Spleen (tissue), 11 donors: ENCODE data around the gene ALDH3A2. TPM values are rescaled to one million over a fixed set of nuclear protein-coding genes. Genes with fewer than 3 reads are reported as not detected.

ENCODE experiments used
- DNase-seq: peaks from one replicate; pipeline ENCODE4 v3.0.0-alpha.2; 2020
- H3K27ac ChIP-seq, 8 donors: fragments of 200-600 bp; sonication (generic) in 7 of 8; 1 replicate in 4 of 8; 2 replicates in 4 of 8; pipeline versions ENCODE4 v1.5.0 to v1.8.0; 2016 to 2021; ENCODE audit warnings: inconsistent platforms in 4 of 8, mild to moderate bottlenecking in 4 of 8, moderate library complexity in 1 of 8
- H3K27me3 ChIP-seq, 7 donors: fragments of 200-600 bp; sonication (generic) in 6 of 7; replicated peaks in 1 of 7; 1 replicate in 4 of 7; 2 replicates in 3 of 7; pipeline versions ENCODE4 v1.5.0 to v1.8.0; 2016 to 2021; ENCODE audit warnings: inconsistent platforms in 3 of 7, mild to moderate bottlenecking in 1 of 7
- H3K36me3 ChIP-seq, 6 donors: fragments of 200-600 bp; sonication (generic) in 5 of 6; 1 replicate in 4 of 6; 2 replicates in 2 of 6; pipeline versions ENCODE4 v1.5.0 to v1.8.0; 2016 to 2021; ENCODE audit warnings: inconsistent platforms in 2 of 6
- H3K4me1 ChIP-seq, 6 donors: fragments of 200-600 bp; sonication (generic) in 5 of 6; 1 replicate in 3 of 6; 2 replicates in 3 of 6; pipeline versions ENCODE4 v1.5.0 to v1.8.0; 2016 to 2021; ENCODE audit warnings: inconsistent platforms in 3 of 6
- H3K4me3 ChIP-seq, 8 donors: fragments of 200-600 bp; sonication (generic) in 7 of 8; 1 replicate in 4 of 8; 2 replicates in 4 of 8; pipeline versions ENCODE4 v1.5.0 to v1.8.0; 2016 to 2021; ENCODE audit warnings: inconsistent platforms in 4 of 8, mild to moderate bottlenecking in 4 of 8, moderate library complexity in 2 of 8
- H3K9me3 ChIP-seq, 8 donors: fragments of 200-600 bp; sonication (generic) in 7 of 8; 1 replicate in 4 of 8; 2 replicates in 4 of 8; pipeline versions ENCODE4 v1.5.0 to v1.8.0; 2016 to 2021; ENCODE audit warnings: inconsistent platforms in 4 of 8
- POLR2A ChIP-seq, 3 donors: fragments of 450-650 bp; IDR thresholded peaks; one replicate each; pipeline ENCODE4 v1.5.1; 2017; ENCODE audit warnings: antibody characterized with exemption in 3 of 3, mild to moderate bottlenecking in 1 of 3
- POLR2AphosphoS5 ChIP-seq, 3 donors: sonication (generic); formaldehyde crosslinking; IDR thresholded peaks; one replicate each; pipeline ENCODE4 v1.5.1; 2017; ENCODE audit warnings: antibody characterized with exemption in 3 of 3
- WGBS, 5 donors: extraction: QIAGEN DNeasy Blood & Tissue Kit in 3 of 5; methylation state at CpG; one replicate each; pipeline versions ENCODE4 v1.1.5 to v1.1.7; 2013 to 2018; 5-methylcytosine and 5-hydroxymethylcytosine counted together
- intact Hi-C: fragments of 100-400 bp; cut with DNase I; formaldehyde crosslinking; loops from one replicate; pipeline ENCODE4 v1.15.0; 2023; ENCODE audit warnings: low total_unique reads
- polyA plus RNA-seq, 3 donors: library from polyadenylated mRNA; stranded (reverse); fragments of 200-250 nt; gene quantifications; one replicate each; pipeline ENCODE4 v1.2.1, GENCODE V29; 2013
- total RNA-seq, 7 donors: library from RNA; depleted of rRNA in 3 of 7; stranded (reverse); fragments of >200 nt in 3 of 7; fragmentation: NEBNext Ultra II Directional in 4 of 7; extraction: Animal tissue kit (Norgen Biotek cat#: 25700) in 4 of 7; gene quantifications; one replicate each; pipeline versions ENCODE4 v1.1.0 to v1.2.1, GENCODE V29; 2016 to 2021
- TF ChIP-seq, protein P1 (sequence below), 11 experiments: fragments of 200-600 bp in 7 of 11; fragments of 450-650 bp in 4 of 11; sonication (generic) in 4 of 11; IDR thresholded peaks in 8 of 11; conservative IDR thresholded peaks in 3 of 11; 1 replicate in 7 of 11; 2 replicates in 4 of 11; pipeline versions ENCODE4 v1.4.0 to v1.8.0; 2016 to 2021; ENCODE audit warnings: antibody characterized with exemption in 11 of 11, inconsistent platforms in 4 of 11, mild to moderate bottlenecking in 1 of 11
- donor health status: healthy with polysubstance abuse.
- donor health status: DM: no; HTN: no; CAD: no; lungs with moderate emphysema.
- donor health status: DM: no; HTN: no; CAD: no.
- donor health status: Bipolar disorder and iron deficiency.
- donor health status: healthy.
- donor health status: DM: no; HTN: no; CAD: no.
- donor health status: DM: yes; HTN: yes; CAD: no.

ALDH3A2 gene
- total and polyA plus RNA-seq, 10 donors: 14.4 to 73.1 (median 50.7) TPM

DNA sequence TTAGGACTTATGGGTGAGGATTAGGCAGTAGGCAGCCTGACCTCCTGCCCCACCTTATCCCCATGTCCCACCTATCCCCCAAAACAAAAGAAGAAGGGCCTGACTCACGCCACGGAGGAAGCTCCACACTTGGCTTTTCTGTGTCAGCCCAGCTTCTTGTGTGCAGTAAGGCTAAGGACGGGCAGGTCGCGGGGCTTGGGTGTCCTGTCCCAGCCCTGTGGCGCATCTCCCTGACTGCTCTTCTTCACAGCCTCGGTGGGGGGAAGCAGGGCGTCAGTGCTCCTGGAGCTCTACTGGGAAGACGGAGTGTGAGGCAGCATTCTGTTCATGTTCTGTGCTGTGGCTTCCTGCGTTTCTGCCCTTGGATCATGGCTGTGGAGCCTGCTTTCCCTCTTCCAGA, 34.6 kb upstream of the ALDH3A2 start:
- TF ChIP-seq POLR2AphosphoS5 (IDR thresholded peaks at IDR 0.05) (no peak), POLR2A (IDR thresholded peaks at IDR 0.05) (no peak)
- TF ChIP-seq, protein P1, sequence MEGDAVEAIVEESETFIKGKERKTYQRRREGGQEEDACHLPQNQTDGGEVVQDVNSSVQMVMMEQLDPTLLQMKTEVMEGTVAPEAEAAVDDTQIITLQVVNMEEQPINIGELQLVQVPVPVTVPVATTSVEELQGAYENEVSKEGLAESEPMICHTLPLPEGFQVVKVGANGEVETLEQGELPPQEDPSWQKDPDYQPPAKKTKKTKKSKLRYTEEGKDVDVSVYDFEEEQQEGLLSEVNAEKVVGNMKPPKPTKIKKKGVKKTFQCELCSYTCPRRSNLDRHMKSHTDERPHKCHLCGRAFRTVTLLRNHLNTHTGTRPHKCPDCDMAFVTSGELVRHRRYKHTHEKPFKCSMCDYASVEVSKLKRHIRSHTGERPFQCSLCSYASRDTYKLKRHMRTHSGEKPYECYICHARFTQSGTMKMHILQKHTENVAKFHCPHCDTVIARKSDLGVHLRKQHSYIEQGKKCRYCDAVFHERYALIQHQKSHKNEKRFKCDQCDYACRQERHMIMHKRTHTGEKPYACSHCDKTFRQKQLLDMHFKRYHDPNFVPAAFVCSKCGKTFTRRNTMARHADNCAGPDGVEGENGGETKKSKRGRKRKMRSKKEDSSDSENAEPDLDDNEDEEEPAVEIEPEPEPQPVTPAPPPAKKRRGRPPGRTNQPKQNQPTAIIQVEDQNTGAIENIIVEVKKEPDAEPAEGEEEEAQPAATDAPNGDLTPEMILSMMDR (IDR thresholded peaks at IDR 0.05 in 8 of 11, conservative IDR thresholded peaks at IDR 0.05 in 3 of 11): no peak
- H3K27ac ChIP-seq: no peak overlapping the region
- intact Hi-C loops: no loop called here
- H3K4me3 ChIP-seq: no peak overlapping the region
- no peak for DNase-seq
- peaks cover 8 to 24% (median 22%) of the 10 kb centered on the region in 8 donors for H3K9me3 ChIP-seq
- 86 to 95% (median 88%) methylated on average over 10 of the region's 10 CpGs for WGBS, 5 donors
- peaks cover 0 to 12% (median 4%) of the 10 kb centered on the region in 6 donors for H3K4me1 ChIP-seq
- H3K36me3 ChIP-seq: no peaks in the 10 kb centered on the region
- H3K27me3 ChIP-seq: no peaks in the 10 kb centered on the region

DNA sequence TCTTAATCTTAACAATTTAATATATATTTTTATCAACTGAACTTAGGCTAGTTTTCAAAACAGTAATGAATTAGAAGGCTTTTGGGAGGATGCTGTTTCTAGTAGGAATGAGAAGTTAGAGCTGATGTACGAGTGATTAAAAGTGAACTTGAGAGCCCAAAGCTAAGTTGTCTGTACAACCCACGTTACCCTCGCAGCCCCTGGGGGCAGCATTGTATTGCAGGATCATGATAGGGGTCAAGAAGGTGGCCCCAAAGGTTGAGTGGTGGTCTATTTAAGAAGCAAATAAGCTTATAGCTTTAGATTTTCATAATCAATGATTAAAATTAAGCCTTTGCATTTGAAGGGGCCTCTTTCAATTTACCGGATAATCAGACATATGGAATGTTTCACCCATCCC, 33.7 kb upstream of the ALDH3A2 start:
- Histone ChIP-seq H3K9me3 (peaks cover 10 to 33% (median 31%) of the 10 kb centered on the region in 8 donors), H3K36me3 (no peaks in the 10 kb centered on the region), H3K27me3 (no peaks in the 10 kb centered on the region), H3K27ac (no peak overlapping the region), H3K4me1 (peaks cover 0 to 12% (median 4%) of the 10 kb centered on the region in 6 donors), H3K4me3 (no peak overlapping the region)
- intact Hi-C loops: no loop called here
- no peak for DNase-seq
- WGBS, 5 donors: 92 to 96% (median 94%) methylated on average over 4 of the region's 4 CpGs
- TF ChIP-seq, protein P1 (IDR thresholded peaks at IDR 0.05 in 8 of 11, conservative IDR thresholded peaks at IDR 0.05 in 3 of 11): no peak
- no peak for TF ChIP-seq POLR2AphosphoS5 (IDR thresholded peaks at IDR 0.05)
- TF ChIP-seq POLR2A (IDR thresholded peaks at IDR 0.05): no peak

GRCh38 chr17:19618015-19618414, 30.5 kb upstream of the ALDH3A2 start:
- TF ChIP-seq POLR2A (IDR thresholded peaks at IDR 0.05) (no peak), POLR2AphosphoS5 (IDR thresholded peaks at IDR 0.05) (no peak)
- TF ChIP-seq, protein P1 (IDR thresholded peaks at IDR 0.05 in 8 of 11, conservative IDR thresholded peaks at IDR 0.05 in 3 of 11): no peak
- Histone ChIP-seq H3K27ac (no peak overlapping the region), H3K4me3 (no peak overlapping the region), H3K36me3 (no peaks in the 10 kb centered on the region), H3K9me3 (peaks cover 16 to 63% (median 52%) of the 10 kb centered on the region in 8 donors), H3K4me1 (peaks cover 0 to 6% (median 0%) of the 10 kb centered on the region in 6 donors), H3K27me3 (no peaks in the 10 kb centered on the region)
- no peak for DNase-seq
- intact Hi-C loops: no loop called here
- WGBS, 5 donors: 90 to 98% (median 93%) methylated on average over 3 of the region's 3 CpGs

DNA sequence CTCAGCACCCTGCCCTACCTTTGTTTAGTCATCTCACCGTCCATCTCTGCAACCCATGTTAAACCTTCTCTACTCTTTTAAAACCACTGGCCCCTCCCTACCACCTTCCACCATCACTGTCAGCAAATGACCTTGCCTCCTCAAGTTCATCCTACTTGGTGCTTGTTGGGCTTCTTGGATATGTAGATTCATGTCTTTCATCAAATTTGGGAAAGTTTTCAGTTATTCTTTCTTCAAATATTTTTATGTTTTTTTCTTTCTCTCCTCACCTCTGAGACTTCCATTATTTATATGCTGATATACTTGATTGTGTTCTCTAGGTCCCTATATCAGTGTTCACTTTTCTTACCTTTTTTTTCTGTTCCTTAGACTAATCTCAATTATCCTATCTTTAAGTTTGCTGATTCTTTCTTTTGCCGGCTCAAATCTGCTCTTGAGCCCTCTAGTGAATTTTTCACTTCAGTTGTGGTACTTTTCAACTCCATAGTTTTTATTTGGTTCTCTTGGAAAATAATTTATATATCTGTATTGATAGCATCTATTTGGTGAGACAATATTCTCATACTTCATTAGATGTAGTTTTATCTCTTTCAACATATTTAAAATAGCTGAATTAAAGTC, 28.7 kb upstream of the ALDH3A2 start:
- H3K36me3 ChIP-seq: no peaks in the 10 kb centered on the region
- H3K4me3 ChIP-seq: no peak overlapping the region
- no peaks in the 10 kb centered on the region for H3K4me1 ChIP-seq
- H3K27ac ChIP-seq: no peak overlapping the region
- peaks cover 16 to 63% (median 52%) of the 10 kb centered on the region in 8 donors for H3K9me3 ChIP-seq
- H3K27me3 ChIP-seq: no peaks in the 10 kb centered on the region
- no peak for DNase-seq
- TF ChIP-seq, protein P1 (IDR thresholded peaks at IDR 0.05 in 8 of 11, conservative IDR thresholded peaks at IDR 0.05 in 3 of 11): no peak
- TF ChIP-seq POLR2AphosphoS5 (IDR thresholded peaks at IDR 0.05) (no peak), POLR2A (IDR thresholded peaks at IDR 0.05) (no peak)
- intact Hi-C loops: no loop called here
- WGBS, 5 donors: 49 to 84% (median 61%) methylated on average over 2 of the region's 2 CpGs
